BJ (cell line): Measurements from ENCODE around the gene FXYD5. TPM values are rescaled to one million over a fixed set of nuclear protein-coding genes. Genes with fewer than 3 reads are reported as not detected.

Experiments used
- CTCF ChIA-PET: fragments of 350-600 bp; formaldehyde crosslinking; extraction: SDS; loops from one replicate; lab custom pipeline; 2021; ENCODE audit warnings: antibody characterized with exemption, inconsistent platforms; lab: Yijun Ruan, JAX
- POLR2A ChIA-PET: fragments of 300-600 bp; sonication (Branson Sonifier 250); formaldehyde crosslinking; extraction: SDS; loops from one replicate; lab custom pipeline; 2021; ENCODE audit warnings: antibody characterized with exemption; lab: Charles Lee
- DNase-seq: peaks from one replicate; pipeline ENCODE4 v3.0.0-alpha.2; 2011; ENCODE audit warnings: low read depth
- H3K27me3 ChIP-seq: 2 replicates; pipeline ENCODE4 v1.6.0; 2011; ENCODE audit warnings: low read length; ENCODE audit not compliant: control insufficient read depth, insufficient read depth
- H3K36me3 ChIP-seq: 2 replicates; pipeline ENCODE4 v1.5.1; 2011; ENCODE audit warnings: low read length; ENCODE audit not compliant: control insufficient read depth, insufficient read depth
- H3K4me3 ChIP-seq: 2 replicates; pipeline ENCODE4 v1.5.1; 2011; ENCODE audit warnings: low read depth, mild to moderate bottlenecking, control low read depth, low read length
- polyA plus RNA-seq: library from polyadenylated mRNA; depleted of rRNA; stranded (reverse); fragments of >200 nt; gene quantifications from 2 replicates; pipeline ENCODE4 v1.2.3, GENCODE V29; 2011
- TF ChIP-seq, protein P1 (sequence below): IDR thresholded peaks from 2 replicates; pipeline ENCODE4 v1.5.1; 2011; ENCODE audit warnings: low read depth, mild to moderate bottlenecking, control low read depth, inconsistent platforms, low read length, moderate library complexity; ENCODE audit not compliant: insufficient read depth

FXYD5 gene
- polyA plus RNA-seq, 1 experiment, result 332 TPM

DNA sequence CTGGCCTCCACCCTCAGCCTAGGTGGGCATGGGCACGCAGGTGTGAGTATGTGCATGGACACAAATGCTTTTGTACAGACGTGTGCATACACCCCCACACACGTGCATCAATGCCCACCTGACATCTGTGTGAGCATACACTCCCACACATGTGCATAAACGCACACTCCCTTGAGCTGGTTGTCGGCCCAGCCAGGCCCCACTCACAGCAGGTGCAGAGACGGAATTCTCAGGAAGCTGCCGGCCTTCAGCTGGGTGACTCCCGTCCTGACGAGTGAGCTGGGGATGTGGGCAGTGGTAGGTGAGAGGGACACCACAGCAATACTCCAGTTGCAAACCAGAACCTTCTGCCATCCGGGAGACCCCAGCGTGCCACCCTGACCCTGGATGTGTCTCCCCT is 20.7 kb upstream of the FXYD5 start:
- ChIA-PET POLR2A (no interaction called here), CTCF (interaction anchor here (3.0 to 5.6 kb wide), 3 partner anchors 9 to 70 kb away, joined by 22 to 59 read pairs (median 26); partner anchors contain the start of gene FXYD3)
- TF ChIP-seq, protein P1, sequence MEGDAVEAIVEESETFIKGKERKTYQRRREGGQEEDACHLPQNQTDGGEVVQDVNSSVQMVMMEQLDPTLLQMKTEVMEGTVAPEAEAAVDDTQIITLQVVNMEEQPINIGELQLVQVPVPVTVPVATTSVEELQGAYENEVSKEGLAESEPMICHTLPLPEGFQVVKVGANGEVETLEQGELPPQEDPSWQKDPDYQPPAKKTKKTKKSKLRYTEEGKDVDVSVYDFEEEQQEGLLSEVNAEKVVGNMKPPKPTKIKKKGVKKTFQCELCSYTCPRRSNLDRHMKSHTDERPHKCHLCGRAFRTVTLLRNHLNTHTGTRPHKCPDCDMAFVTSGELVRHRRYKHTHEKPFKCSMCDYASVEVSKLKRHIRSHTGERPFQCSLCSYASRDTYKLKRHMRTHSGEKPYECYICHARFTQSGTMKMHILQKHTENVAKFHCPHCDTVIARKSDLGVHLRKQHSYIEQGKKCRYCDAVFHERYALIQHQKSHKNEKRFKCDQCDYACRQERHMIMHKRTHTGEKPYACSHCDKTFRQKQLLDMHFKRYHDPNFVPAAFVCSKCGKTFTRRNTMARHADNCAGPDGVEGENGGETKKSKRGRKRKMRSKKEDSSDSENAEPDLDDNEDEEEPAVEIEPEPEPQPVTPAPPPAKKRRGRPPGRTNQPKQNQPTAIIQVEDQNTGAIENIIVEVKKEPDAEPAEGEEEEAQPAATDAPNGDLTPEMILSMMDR, result no peak
- Histone ChIP-seq H3K36me3 (no peaks in the 10 kb centered on the region), H3K4me3 (no peak overlapping the region), H3K27me3 (peaks cover 4% of the 10 kb centered on the region; the same call in 1 of the 2 replicates)
- no peak for DNase-seq

DNA sequence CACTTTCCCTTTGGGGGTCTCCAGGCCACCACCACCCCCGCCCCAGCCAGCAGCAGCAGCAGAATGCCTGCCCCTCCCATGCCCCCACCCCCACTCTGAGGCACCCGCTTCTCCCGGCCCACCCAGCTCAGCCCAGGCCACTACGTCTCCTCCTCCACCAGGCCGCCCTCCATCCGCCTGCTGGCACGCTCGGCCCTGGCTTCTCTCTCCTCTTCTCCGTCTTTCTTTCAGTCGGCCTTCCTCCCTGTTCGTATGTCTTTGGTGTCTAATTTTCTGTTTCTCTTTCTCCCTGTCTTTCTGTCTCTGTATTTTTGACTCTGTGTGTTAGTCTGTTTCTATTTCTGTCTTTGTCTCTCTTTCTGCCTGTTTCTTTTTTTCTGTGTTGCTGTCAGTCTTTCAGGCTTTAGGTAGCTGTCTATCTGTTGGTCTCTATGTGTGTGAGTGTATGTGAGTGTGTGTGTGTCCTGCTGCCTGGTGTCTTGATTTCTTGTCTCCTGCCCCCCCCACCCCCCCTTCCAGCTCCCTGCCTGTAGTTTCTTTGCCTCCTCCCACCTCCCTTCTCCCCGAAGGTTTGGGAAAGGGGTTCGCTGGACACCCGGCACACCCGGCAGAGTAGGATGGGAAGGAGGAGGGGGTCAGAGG is 19.8 kb upstream of the FXYD5 start, which contains the start of gene LGI4:
TSS of gene LGI4 (minus strand) at position 459 of the 642 bp plus-strand sequence. CDS start at position 80, 379 bp downstream.
- ChIA-PET POLR2A (no interaction called here), CTCF (interaction anchor here (1.2 to 5.6 kb wide), 20 partner anchors 7 to 127 kb away, joined by 3 to 77 read pairs (median 12); partner anchors contain the start of genes FXYD3 and FXYD5)
- no peaks in the 10 kb centered on the region for H3K36me3 ChIP-seq
- H3K4me3 ChIP-seq, result no peak within 1 kb of the TSS
- peaks cover 4% of the 10 kb centered on the region; the same call in 1 of the 2 replicates for H3K27me3 ChIP-seq
- TF ChIP-seq, protein P1, result no peak
- no peak for DNase-seq

DNA sequence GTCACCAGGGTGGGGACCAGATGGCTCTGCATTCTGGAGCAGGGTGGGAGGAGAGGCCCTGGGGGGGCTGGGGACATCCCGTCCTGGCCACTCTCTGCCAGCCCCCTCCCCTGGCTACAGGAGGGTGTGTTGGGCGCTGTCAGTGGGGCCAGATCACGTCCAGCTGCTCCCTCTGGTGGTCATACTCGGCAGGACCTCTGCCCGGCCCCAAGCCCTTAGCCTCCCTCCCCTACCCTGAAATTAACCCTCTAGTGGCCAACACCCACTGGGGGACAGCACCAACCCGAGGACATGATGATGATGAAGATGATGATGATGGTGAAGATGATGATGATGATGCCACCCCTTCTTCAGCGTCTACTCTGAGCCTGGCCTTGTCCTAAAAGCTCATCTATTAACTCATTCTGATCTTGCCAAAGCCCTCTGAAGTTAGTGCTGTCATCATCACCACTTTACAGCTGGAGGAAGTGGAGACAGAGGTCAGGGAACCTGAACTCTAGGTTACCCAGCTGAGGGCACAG is 19.1 kb upstream of the FXYD5 start:
- Histone ChIP-seq H3K36me3 (no peaks in the 10 kb centered on the region), H3K4me3 (no peak overlapping the region), H3K27me3 (peaks cover 2% of the 10 kb centered on the region; the same call in 1 of the 2 replicates)
- ChIA-PET CTCF (interaction anchor here (1.0 to 5.6 kb wide), 25 partner anchors 8 to 128 kb away, joined by 3 to 77 read pairs (median 9); partner anchors contain the start of genes FXYD3 and FXYD5), POLR2A (no interaction called here)
- DNase-seq, result no peak
- TF ChIP-seq, protein P1, result peak; percentile 93

DNA sequence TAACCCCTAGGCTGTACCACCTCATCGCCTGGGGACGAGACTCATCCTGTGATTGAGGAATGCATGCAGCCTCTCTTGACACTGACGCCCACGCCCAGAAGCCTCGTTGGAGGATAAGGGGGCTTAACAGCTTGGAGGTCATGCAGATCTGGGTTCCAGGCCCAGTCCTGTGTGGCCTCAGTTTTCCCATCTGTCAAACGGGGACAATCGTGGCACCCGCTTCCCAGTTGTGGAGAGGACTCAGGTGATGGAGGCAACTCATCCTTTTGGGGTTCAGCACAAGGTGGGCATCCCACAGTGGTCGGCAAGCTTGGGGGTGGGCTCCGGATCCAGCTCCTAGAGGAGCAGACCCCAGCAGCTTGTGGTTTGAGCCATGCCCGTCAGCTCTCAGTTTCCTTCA is 18.3 kb upstream of the FXYD5 start:
- DNase-seq, result no peak
- H3K36me3 ChIP-seq, result no peaks in the 10 kb centered on the region
- CTCF ChIA-PET, result interaction anchor here (0.5 to 5.6 kb wide), 26 partner anchors 9 to 658 kb away, joined by 3 to 77 read pairs (median 9); partner anchors contain the start of genes FXYD3 and FXYD5
- POLR2A ChIA-PET, result no interaction called here
- TF ChIP-seq, protein P1, result no peak
- H3K4me3 ChIP-seq, result no peak overlapping the region
- H3K27me3 ChIP-seq, result no peaks in the 10 kb centered on the region; the same call in 1 of the 2 replicates
